GM10248 (cell line): ENCODE data around the gene SERPINB2.

Experiments
- CTCF ChIA-PET: fragments of 300-600 bp; sonication (Branson Sonifier 250); formaldehyde crosslinking; extraction: SDS; loops from one replicate; lab custom pipeline; 2021; ENCODE audit warnings: antibody characterized with exemption; lab: Yijun Ruan, JAX
- POLR2A ChIA-PET: fragments of 350-650 bp; sonication (Branson Sonifier 250); formaldehyde crosslinking; extraction: SDS; loops from one replicate; lab custom pipeline; 2020; ENCODE audit warnings: antibody characterized with exemption; lab: Yijun Ruan, JAX
- DNase-seq: peaks from one replicate; pipeline ENCODE4 v3.0.0; 2012; ENCODE audit errors: extremely low spot score
- TF ChIP-seq, protein P1 (sequence below): IDR thresholded peaks from 2 replicates; pipeline ENCODE4 v1.5.1; 2012; ENCODE audit warnings: mild to moderate bottlenecking, low read depth; ENCODE audit errors: extremely low read depth, missing control alignments, control extremely low read depth

SERPINB2 gene, protein sequence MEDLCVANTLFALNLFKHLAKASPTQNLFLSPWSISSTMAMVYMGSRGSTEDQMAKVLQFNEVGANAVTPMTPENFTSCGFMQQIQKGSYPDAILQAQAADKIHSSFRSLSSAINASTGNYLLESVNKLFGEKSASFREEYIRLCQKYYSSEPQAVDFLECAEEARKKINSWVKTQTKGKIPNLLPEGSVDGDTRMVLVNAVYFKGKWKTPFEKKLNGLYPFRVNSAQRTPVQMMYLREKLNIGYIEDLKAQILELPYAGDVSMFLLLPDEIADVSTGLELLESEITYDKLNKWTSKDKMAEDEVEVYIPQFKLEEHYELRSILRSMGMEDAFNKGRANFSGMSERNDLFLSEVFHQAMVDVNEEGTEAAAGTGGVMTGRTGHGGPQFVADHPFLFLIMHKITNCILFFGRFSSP

DNA sequence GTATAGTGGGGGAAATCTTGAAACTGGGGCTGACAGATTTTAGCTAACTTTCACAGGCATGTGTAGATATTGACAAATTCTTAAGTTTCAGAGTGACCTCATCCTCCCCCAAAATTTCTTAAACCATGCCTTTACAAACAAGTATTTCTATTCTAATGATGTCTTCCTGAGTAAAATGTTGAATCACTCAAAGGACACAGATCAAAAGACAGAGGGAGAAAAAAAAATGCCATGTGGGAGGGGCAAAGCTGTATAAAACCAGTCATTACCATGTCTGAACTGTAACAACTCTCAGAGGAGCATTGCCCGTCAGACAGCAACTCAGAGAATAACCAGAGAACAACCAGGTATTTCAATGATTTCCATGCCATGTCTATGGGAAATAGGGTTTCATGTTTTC lies at the start of gene SERPINB2:
Gene SERPINB2 (plus strand): TSS at position 282 of the 400 bp plus-strand sequence. CDS start 3,740 bp downstream, outside the sequence.
- ChIA-PET CTCF (interaction anchor here (1.5 to 4.5 kb wide), 3 partner anchors 10 to 108 kb away, joined by 5 to 38 read pairs (median 7); no protein-coding TSS in a partner anchor), POLR2A (no interaction called here)
- TF ChIP-seq, protein P1, sequence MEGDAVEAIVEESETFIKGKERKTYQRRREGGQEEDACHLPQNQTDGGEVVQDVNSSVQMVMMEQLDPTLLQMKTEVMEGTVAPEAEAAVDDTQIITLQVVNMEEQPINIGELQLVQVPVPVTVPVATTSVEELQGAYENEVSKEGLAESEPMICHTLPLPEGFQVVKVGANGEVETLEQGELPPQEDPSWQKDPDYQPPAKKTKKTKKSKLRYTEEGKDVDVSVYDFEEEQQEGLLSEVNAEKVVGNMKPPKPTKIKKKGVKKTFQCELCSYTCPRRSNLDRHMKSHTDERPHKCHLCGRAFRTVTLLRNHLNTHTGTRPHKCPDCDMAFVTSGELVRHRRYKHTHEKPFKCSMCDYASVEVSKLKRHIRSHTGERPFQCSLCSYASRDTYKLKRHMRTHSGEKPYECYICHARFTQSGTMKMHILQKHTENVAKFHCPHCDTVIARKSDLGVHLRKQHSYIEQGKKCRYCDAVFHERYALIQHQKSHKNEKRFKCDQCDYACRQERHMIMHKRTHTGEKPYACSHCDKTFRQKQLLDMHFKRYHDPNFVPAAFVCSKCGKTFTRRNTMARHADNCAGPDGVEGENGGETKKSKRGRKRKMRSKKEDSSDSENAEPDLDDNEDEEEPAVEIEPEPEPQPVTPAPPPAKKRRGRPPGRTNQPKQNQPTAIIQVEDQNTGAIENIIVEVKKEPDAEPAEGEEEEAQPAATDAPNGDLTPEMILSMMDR = no peak
- DNase-seq = no peak

DNA sequence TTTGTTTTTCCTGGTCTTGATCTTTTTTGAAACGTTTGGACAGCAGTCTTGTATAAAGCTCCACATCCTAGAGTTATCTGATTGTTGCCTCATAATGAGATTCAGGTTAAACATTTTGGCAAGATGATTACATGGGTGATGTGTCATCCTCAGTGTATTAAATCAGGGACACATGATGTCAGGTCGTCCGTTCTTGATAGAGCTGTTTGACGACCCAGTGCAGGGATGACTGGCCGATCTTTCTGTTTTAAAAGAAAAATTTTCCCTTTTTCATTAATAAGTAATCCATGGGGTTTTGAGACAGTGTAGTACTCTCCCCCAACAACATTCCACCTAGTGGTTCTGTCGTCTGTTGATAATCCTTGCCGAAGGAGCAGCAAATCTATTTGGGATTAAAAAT lies 44.5 kb upstream of the SERPINB2 start:
- TF ChIP-seq, protein P1 = no peak
- CTCF ChIA-PET = interaction anchor here (0.8 to 5.7 kb wide), 17 partner anchors 8 to 825 kb away, joined by 3 to 66 read pairs (median 4); partner anchors contain the start of genes SERPINB10 and SERPINB12
- DNase-seq = no peak
- POLR2A ChIA-PET = interaction anchor here (0.6 kb wide), 1 partner anchor 501 kb away, joined by 4 read pairs; no protein-coding TSS in a partner anchor

DNA sequence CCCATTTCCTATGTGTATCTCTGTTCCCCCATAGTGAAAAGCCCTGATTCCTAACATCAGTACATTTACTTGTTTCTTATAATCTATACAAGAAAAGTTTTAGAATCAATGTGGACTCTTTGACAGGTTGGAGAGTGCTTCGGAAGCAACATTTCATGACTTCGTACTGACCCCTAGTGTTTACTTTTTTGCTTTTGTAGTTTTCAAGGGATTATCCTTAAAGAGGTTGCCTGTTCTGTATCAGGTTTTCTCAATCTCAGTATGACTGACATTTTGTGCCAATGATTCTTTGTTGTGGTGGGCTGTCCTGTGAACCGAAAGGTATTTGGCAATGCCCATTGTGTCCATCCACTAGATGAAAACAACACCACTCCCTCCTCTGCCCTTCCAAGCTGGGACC lies 43.3 kb upstream of the SERPINB2 start:
- POLR2A ChIA-PET = no interaction called here
- CTCF ChIA-PET = interaction anchor here (1.0 to 5.7 kb wide), 13 partner anchors 15 to 405 kb away, joined by 3 to 66 read pairs (median 8); partner anchors contain the start of gene SERPINB12

DNA sequence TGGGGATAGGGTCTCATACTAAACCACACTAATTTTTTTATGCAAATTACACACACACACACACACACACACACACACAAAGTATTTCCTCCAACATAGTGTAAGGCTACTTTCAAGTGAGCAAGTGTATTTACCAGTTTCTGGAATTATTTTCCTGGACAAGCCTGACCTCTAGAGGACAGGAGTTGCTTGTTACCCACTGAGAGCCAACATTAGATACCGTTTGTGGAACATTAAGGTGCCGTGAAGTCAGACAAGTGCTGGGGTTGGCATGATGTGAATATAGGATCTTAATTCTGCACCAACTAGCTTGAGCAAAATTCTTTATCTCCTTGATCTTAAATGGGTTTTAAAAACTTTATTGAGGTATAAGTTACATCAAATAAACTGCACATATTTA lies 39.3 kb upstream of the SERPINB2 start:
- no peak for DNase-seq
- POLR2A ChIA-PET = no interaction called here
- TF ChIP-seq, protein P1 = peak; percentile 73
- CTCF ChIA-PET = interaction anchor here (0.7 to 2.3 kb wide), 5 partner anchors 12 to 330 kb away, joined by 4 to 7 read pairs (median 6); no protein-coding TSS in a partner anchor

More for the DNA sequence above, 43.3 kb upstream of the SERPINB2 start:
- no peak for DNase-seq
- TF ChIP-seq, protein P1 = peak; percentile 27

DNA sequence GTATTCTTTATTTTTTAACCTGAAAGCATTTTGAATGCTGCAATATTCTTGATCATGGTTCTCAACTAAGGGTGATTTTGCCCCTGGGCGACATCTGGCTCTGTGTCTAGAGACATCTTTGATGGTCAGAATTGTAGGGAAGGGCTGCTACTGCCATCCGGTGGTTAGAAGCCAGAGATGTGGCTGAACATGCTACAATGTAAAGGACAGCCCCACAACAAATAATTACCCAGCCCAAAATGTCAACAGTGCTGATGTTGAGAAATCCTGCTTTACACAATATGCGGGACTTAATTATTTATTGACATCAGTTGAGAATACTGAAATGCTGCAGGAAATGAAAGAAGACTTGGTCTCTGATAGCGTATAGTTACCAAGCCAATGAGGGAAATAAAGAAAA lies 37.5 kb upstream of the SERPINB2 start:
- ChIA-PET CTCF (interaction anchor here (1.9 kb wide), 1 partner anchor 332 kb away, joined by 7 read pairs; no protein-coding TSS in a partner anchor), POLR2A (no interaction called here)
- no peak for DNase-seq
- TF ChIP-seq, protein P1 = peak; percentile 46

DNA sequence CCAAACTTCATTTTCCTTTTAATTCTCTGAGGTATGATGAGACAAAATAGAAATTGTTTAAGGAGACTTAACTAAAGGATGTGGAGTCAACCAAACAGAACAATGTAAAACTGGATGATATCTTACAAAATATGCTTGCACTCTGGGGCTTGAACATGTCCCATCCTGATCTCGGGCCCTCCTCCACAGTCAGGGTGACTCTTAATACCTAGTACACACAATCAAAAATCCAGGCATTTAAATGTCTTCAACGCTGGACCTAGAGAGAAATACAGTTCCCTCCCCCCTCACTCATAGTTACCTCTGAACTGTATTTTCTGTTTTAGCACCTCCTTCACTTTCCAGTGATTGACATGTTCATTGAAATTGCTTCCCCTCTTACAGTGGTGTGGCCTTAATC lies 36.9 kb upstream of the SERPINB2 start:
- ChIA-PET POLR2A (no interaction called here), CTCF (interaction anchor here (1.6 kb wide), 1 partner anchor 332 kb away, joined by 5 read pairs; no protein-coding TSS in a partner anchor)
- no peak for DNase-seq
- TF ChIP-seq, protein P1 = no peak
